Prostate gland (tissue), 2 donors: ENCODE results near the gene ECE1.

Source experiments
- CTCF ChIP-seq, 4 experiments: fragments of 200-600 bp in 2 of 4; fragments of 450-650 bp in 2 of 4; sonication (generic) in 2 of 4; IDR thresholded peaks; 1 replicate in 3 of 4; 2 replicates in 1 of 4; pipeline ENCODE4 v1.5.1; 2016 to 2019; ENCODE audit warnings: antibody characterized with exemption in 4 of 4, mild to moderate bottlenecking in 2 of 4, moderate library complexity in 2 of 4
- POLR2A ChIP-seq: fragments of 450-650 bp; IDR thresholded peaks from one replicate; pipeline ENCODE4 v1.6.1; 2016; ENCODE audit warnings: antibody characterized with exemption, mild to moderate bottlenecking
- POLR2AphosphoS5 ChIP-seq: sonication (generic); formaldehyde crosslinking; IDR thresholded peaks from one replicate; pipeline ENCODE4 v1.6.1; 2017; ENCODE audit warnings: antibody characterized with exemption

GRCh38 chr1:21265644-21266043 is 24.6 kb downstream of the ECE1 start:
- TF ChIP-seq POLR2A (no peak), CTCF (IDR thresholded peaks at IDR 0.05) (no peak), POLR2AphosphoS5 (no peak)
